Measurements from ENCODE around the gene ERC1. TPM values are rescaled to one million over a fixed set of nuclear protein-coding genes. Genes with fewer than 3 reads are reported as not detected.

ERC1 gene
- total and polyA plus RNA-seq, 2 of the 4 experiments (the other 2 are of a cell fraction), result 11.6 to 25.6 TPM

DNA sequence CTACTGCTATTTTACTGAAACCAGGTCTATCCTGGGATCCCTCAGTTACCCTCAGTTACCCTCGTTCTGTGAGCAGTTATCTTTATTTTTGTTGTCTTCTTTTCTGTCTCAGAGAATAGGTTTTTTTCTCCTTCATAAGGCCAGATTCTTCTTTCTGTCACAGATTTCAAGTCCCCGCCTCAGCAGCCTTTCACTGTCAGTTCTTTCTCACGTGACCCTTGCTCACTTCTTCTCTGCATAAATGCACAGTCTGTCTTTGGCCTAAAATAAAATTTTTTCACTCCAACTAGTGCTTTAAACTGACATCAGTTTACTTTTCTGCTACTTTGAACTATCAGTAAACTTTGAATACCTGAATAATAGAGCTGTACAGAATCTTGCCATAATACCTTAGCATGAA is 299.7 kb downstream of the ERC1 start:
- Histone ChIP-seq H3K79me1 (ENCODE audit: low read depth in 1 of 2, low read length in 2 of 2) (no peaks in the 10 kb centered on the region; a peak in 1 of 4 replicates), H4K20me1 (ENCODE audit: insufficient read depth, low read length) (no peaks in the 10 kb centered on the region), H2BK20ac (ENCODE audit: low read depth, low read length) (no peak overlapping the region), H3K4me2 (ENCODE audit: low read depth, low read length) (no peak overlapping the region), H3K4ac (ENCODE audit: low read depth, low read length) (no peak overlapping the region), H4K91ac (ENCODE audit: insufficient read depth, low read depth, low read length) (no peak overlapping the region), H3K4me1 (ENCODE audit: control insufficient read depth, insufficient read depth, low read length) (no peaks in the 10 kb centered on the region), H2BK120ac (ENCODE audit: low read depth, low read length) (no peak overlapping the region), H4K5ac (ENCODE audit: low read depth, low read length) (no peak overlapping the region), H2BK15ac (ENCODE audit: low read depth, low read length) (no peak overlapping the region), H3K18ac (ENCODE audit: low read depth, low read length) (no peak overlapping the region), H3K9ac (ENCODE audit: low read depth, low read length) (no peak overlapping the region), H3K9me1 (ENCODE audit: insufficient read depth, low read length) (no peaks in the 10 kb centered on the region), H3K36me3 (ENCODE audit: control insufficient read depth, insufficient read depth, low read length) (peaks cover 1% of the 10 kb centered on the region; the same call in 1 of the 2 replicates), H3K14ac (replicated peaks; ENCODE audit: low read depth, low read length) (no peak overlapping the region), H3K23ac (ENCODE audit: low read depth, low read length) (no peak overlapping the region), H3K27me3 (ENCODE audit: control insufficient read depth, insufficient read depth, low read length) (no peaks in the 10 kb centered on the region), H3K4me3 (ENCODE audit: insufficient read depth, low read depth, low read length) (no peak overlapping the region), H2BK5ac (ENCODE audit: low read depth, low read length, poor library complexity, severe bottlenecking) (no peak overlapping the region), H3K27ac (ENCODE audit: insufficient read depth, low read length) (no peak overlapping the region), H3K9me3 (ENCODE audit: control insufficient read depth, insufficient read depth, low read length) (no peaks in the 10 kb centered on the region), H4K8ac (ENCODE audit: low read depth in 2 of 2, low read length in 2 of 2) (no peak overlapping the region), H3K56ac (ENCODE audit: extremely low read depth, insufficient read depth, low read length) (no peak overlapping the region), H2AFZ (replicated peaks; ENCODE audit: low read length, poor library complexity) (no peak overlapping the region), H2AK9ac (replicated peaks; ENCODE audit: low read depth, low read length, poor library complexity) (no peak overlapping the region), H2AK5ac (ENCODE audit: low read depth, low read length) (no peak overlapping the region)
- POLR2A ChIA-PET (ENCODE audit: unreplicated experiment), result no interaction called here
- TF ChIP-seq, protein P1, sequence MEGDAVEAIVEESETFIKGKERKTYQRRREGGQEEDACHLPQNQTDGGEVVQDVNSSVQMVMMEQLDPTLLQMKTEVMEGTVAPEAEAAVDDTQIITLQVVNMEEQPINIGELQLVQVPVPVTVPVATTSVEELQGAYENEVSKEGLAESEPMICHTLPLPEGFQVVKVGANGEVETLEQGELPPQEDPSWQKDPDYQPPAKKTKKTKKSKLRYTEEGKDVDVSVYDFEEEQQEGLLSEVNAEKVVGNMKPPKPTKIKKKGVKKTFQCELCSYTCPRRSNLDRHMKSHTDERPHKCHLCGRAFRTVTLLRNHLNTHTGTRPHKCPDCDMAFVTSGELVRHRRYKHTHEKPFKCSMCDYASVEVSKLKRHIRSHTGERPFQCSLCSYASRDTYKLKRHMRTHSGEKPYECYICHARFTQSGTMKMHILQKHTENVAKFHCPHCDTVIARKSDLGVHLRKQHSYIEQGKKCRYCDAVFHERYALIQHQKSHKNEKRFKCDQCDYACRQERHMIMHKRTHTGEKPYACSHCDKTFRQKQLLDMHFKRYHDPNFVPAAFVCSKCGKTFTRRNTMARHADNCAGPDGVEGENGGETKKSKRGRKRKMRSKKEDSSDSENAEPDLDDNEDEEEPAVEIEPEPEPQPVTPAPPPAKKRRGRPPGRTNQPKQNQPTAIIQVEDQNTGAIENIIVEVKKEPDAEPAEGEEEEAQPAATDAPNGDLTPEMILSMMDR (conservative IDR thresholded peaks at IDR 0.05; ENCODE audit: low read depth, low read length), result no peak
- TF ChIP-seq RAD21 (IDR thresholded peaks at IDR 0.05; ENCODE audit: low read length) (no peak), MAFK (IDR thresholded peaks at IDR 0.05; ENCODE audit: low read depth, low read length) (no peak), RFX5 (IDR thresholded peaks at IDR 0.05; ENCODE audit: low read depth, low read length) (no peak), FOS (IDR thresholded peaks at IDR 0.05; ENCODE audit: low read depth, low read length) (no peak), RCOR1 (IDR thresholded peaks at IDR 0.05; ENCODE audit: insufficient replicate concordance, low read length) (no peak), CHD1 (IDR thresholded peaks at IDR 0.05; ENCODE audit: low read depth, low read length) (no peak), MAZ (IDR thresholded peaks at IDR 0.05; ENCODE audit: borderline replicate concordance, low read depth, low read length) (no peak)
- ATAC-seq (ENCODE audit: low read depth) (no peak), DNase-seq (no peak)
- dilution Hi-C loops (cut with HindIII; ENCODE audit: low sequenced_read_pairs, unreplicated experiment), result no loop called here
- intact Hi-C loops (cut with micrococcal nuclease), result no loop called here
- 90% methylated on average over 2 of the region's 3 CpGs; no CpG with 5 or more reads in 1 of the 2 experiments for WGBS, 2 experiments (ENCODE audit: extremely low coverage in 2 of 2, insufficient read length in 1 of 2)
- in situ Hi-C loops (cut with MboI; ENCODE audit: low sequenced_read_pairs), result no loop called here
- CTCF ChIA-PET, result no interaction called here
- BruUV-seq (replicated peaks), result no TSS peak
